ENCODE results near the gene LDLRAD3.

GRCh38 chr11:35906681-35907080, 37.2 kb upstream of the LDLRAD3 start:
- TF ChIP-seq REST (IDR thresholded peaks at IDR 0.05; ENCODE audit: low read depth, low read length): no peak
- no peak for TF ChIP-seq CTCF (IDR thresholded peaks at IDR 0.05)
- no peak for TF ChIP-seq EZH2phosphoT487 (IDR thresholded peaks at IDR 0.05; ENCODE audit: borderline replicate concordance, low read depth)
- TF ChIP-seq MXI1 (IDR thresholded peaks at IDR 0.05; ENCODE audit: low read depth, low read length): no peak
- no peak for TF ChIP-seq JUND (IDR thresholded peaks at IDR 0.05)
- no peak for TF ChIP-seq CHD2 (IDR thresholded peaks at IDR 0.05; ENCODE audit: low read length, partially characterized antibody)
- no peak for TF ChIP-seq POLR2AphosphoS5 (IDR thresholded peaks at IDR 0.05; ENCODE audit: low read depth, low read length)
- TF ChIP-seq ZBTB33 (IDR thresholded peaks at IDR 0.05; ENCODE audit: borderline replicate concordance, low read depth): no peak
- no peak for TF ChIP-seq TEAD4 (IDR thresholded peaks at IDR 0.05; ENCODE audit: borderline replicate concordance, insufficient read depth)
- no peak for TF ChIP-seq SMC3 (IDR thresholded peaks at IDR 0.05; ENCODE audit: low read depth, low read length)
- no peak for TF ChIP-seq USF2 (IDR thresholded peaks at IDR 0.05; ENCODE audit: borderline replicate concordance, low read depth, low read length)
- no peak for TF ChIP-seq TAF1 (IDR thresholded peaks at IDR 0.05; ENCODE audit: borderline replicate concordance, low read depth, low read length)
- TF ChIP-seq NFIC (IDR thresholded peaks at IDR 0.05; ENCODE audit: borderline replicate concordance): no peak

Measured in SK-N-SH (cell line).